Effector memory CD4-positive, alpha-beta T cell (primary cell): ENCODE results near the gene ROPN1B.
"Not testable (repeated sequence)": the region's sequence is repeated elsewhere in the genome, so short reads cannot be mapped to it uniquely, and the experiment has no call there.

Experiments
- DNase-seq, 3 donors: peaks; one replicate each; pipeline ENCODE4 v3.0.0-alpha.2; 2020
- H3K27ac ChIP-seq: 2 replicates; pipeline ENCODE4 v1.7.0; 2013; ENCODE audit warnings: mild to moderate bottlenecking, low read length, moderate library complexity; ENCODE audit not compliant: insufficient read depth, poor library complexity, severe bottlenecking
- H3K27me3 ChIP-seq: replicated peaks from 2 replicates; pipeline ENCODE4 v1.7.0; 2013; ENCODE audit warnings: mild to moderate bottlenecking, low read length; ENCODE audit not compliant: insufficient read depth, control insufficient read depth, poor library complexity, severe bottlenecking
- H3K36me3 ChIP-seq: 2 replicates; pipeline ENCODE4 v1.7.0; 2013; ENCODE audit warnings: mild to moderate bottlenecking, low read length, moderate library complexity; ENCODE audit not compliant: control insufficient read depth, insufficient read depth
- H3K4me1 ChIP-seq: 2 replicates; pipeline ENCODE4 v1.7.0; 2013; ENCODE audit warnings: low read length, mild to moderate bottlenecking; ENCODE audit not compliant: control insufficient read depth, insufficient read depth, poor library complexity, severe bottlenecking
- H3K4me3 ChIP-seq: 2 replicates; pipeline ENCODE4 v1.7.0; 2013; ENCODE audit warnings: low read length, low read depth, mild to moderate bottlenecking; ENCODE audit not compliant: insufficient read depth, poor library complexity, severe bottlenecking
- H3K9me3 ChIP-seq: 2 replicates; pipeline ENCODE4 v1.7.0; 2013; ENCODE audit warnings: mild to moderate bottlenecking, low read length, moderate library complexity; ENCODE audit not compliant: control insufficient read depth
- total RNA-seq, 3 donors: gene quantifications; one replicate each; lab custom pipeline; 2026; lab: John Stamatoyannopoulos, UW

Gene ROPN1B
- total RNA-seq: 0 reads per million in 3 donors

GRCh38 chr3:125968701-125969592, at the start of gene ROPN1B:
Gene ROPN1B, plus strand, starts transcription at chr3:125969178. Its CDS starts 2,877 bp downstream, at chr3:125972055.
- H3K9me3 ChIP-seq: not testable (repeated sequence)

GRCh38 chr3:125920191-125920590, 48.8 kb upstream of the ROPN1B start:
- not testable (repeated sequence) for DNase-seq, H3K4me3 ChIP-seq, H3K27me3 ChIP-seq, H3K27ac ChIP-seq, H3K4me1 ChIP-seq, H3K9me3 ChIP-seq, H3K36me3 ChIP-seq

More at GRCh38 chr3:125968701-125969592, at the start of gene ROPN1B:
- H3K4me3 ChIP-seq, DNase-seq, H3K27ac ChIP-seq, H3K4me1 ChIP-seq, H3K36me3 ChIP-seq: not testable (repeated sequence)
- peaks cover 12% of the 10 kb centered on the region for H3K27me3 ChIP-seq

- H3K9me3 ChIP-seq, H3K27ac ChIP-seq, H3K4me3 ChIP-seq, DNase-seq, H3K4me1 ChIP-seq, H3K36me3 ChIP-seq, H3K27me3 ChIP-seq: not testable (repeated sequence)
These were observed 48.2 kb upstream of the ROPN1B start for GRCh38 chr3:125920751-125921279.

GRCh38 chr3:125921712-125922111, 47.3 kb upstream of the ROPN1B start:
- not testable (repeated sequence) for H3K27me3 ChIP-seq, H3K4me3 ChIP-seq, H3K36me3 ChIP-seq, H3K4me1 ChIP-seq, H3K9me3 ChIP-seq, H3K27ac ChIP-seq
- DNase-seq: peak in 2 of 3 donors; percentile 13

GRCh38 chr3:125923324-125924115, 45.5 kb upstream of the ROPN1B start:
- not testable (repeated sequence) for H3K27me3 ChIP-seq, DNase-seq, H3K4me1 ChIP-seq

GRCh38 chr3:125924276-125924675, 44.7 kb upstream of the ROPN1B start:
- H3K27ac ChIP-seq, DNase-seq, H3K27me3 ChIP-seq, H3K9me3 ChIP-seq, H3K36me3 ChIP-seq, H3K4me3 ChIP-seq, H3K4me1 ChIP-seq: not testable (repeated sequence)

More at GRCh38 chr3:125923324-125924115, 45.5 kb upstream of the ROPN1B start:
- not testable (repeated sequence) for H3K9me3 ChIP-seq, H3K36me3 ChIP-seq, H3K27ac ChIP-seq, H3K4me3 ChIP-seq

GRCh38 chr3:125925727-125926126, 43.3 kb upstream of the ROPN1B start:
- H3K4me3 ChIP-seq, H3K27ac ChIP-seq, DNase-seq, H3K4me1 ChIP-seq, H3K36me3 ChIP-seq, H3K27me3 ChIP-seq, H3K9me3 ChIP-seq: not testable (repeated sequence)

GRCh38 chr3:125928771-125929545, 40.0 kb upstream of the ROPN1B start:
- H3K27me3 ChIP-seq, H3K36me3 ChIP-seq, H3K9me3 ChIP-seq, H3K4me1 ChIP-seq, H3K27ac ChIP-seq, H3K4me3 ChIP-seq: not testable (repeated sequence)
- DNase-seq: peak; percentile 22 to 47 (median 23)

GRCh38 chr3:125929765-125930164, 39.2 kb upstream of the ROPN1B start:
- H3K36me3 ChIP-seq, H3K4me3 ChIP-seq, H3K27ac ChIP-seq, DNase-seq, H3K27me3 ChIP-seq, H3K4me1 ChIP-seq, H3K9me3 ChIP-seq: not testable (repeated sequence)
